Measurements from ENCODE around the gene ZSWIM6. TPM values are rescaled to one million over a fixed set of nuclear protein-coding genes. Genes with fewer than 3 reads are reported as not detected.
A peak's percentile ranks its signal among the peaks of the same experiment; 100 is the strongest.
"Not testable (repeated sequence)": the region's sequence is repeated elsewhere in the genome, so short reads cannot be mapped to it uniquely, and the experiment has no call there.

ZSWIM6 gene
- total RNA-seq, 2 donors from 2014 or later = 4.6 to 5.6 TPM

DNA sequence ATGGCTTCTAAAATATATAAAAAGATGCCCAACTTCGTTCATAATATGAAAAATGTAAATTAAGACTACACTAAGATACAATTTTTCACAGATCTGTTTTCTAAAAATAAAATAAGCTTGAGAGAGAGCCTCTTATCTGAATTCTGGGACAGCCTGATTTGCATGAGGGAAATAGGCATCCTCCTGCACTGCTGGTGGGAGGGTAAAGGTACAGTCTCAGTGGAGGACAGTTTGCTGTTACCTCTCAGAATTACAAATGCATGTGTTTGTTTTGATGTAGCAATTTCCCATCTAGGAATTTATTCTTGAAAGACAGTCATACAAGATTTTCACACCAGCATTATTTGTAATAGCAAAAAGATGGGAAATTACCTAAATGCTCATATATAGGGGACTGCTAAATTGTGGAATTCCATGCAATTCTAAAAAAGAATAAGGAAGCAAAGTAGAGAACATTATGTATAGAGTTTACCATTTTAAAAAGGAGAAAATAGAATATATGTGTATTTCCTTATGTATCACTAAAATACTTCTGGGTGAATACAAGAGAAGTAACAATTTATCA lies 75.7 kb downstream of the ZSWIM6 start:
- peaks cover 0 to 25% of the 10 kb centered on the region in 2 donors for H3K4me1 ChIP-seq
- H3K4me3 ChIP-seq = no peak overlapping the region

DNA sequence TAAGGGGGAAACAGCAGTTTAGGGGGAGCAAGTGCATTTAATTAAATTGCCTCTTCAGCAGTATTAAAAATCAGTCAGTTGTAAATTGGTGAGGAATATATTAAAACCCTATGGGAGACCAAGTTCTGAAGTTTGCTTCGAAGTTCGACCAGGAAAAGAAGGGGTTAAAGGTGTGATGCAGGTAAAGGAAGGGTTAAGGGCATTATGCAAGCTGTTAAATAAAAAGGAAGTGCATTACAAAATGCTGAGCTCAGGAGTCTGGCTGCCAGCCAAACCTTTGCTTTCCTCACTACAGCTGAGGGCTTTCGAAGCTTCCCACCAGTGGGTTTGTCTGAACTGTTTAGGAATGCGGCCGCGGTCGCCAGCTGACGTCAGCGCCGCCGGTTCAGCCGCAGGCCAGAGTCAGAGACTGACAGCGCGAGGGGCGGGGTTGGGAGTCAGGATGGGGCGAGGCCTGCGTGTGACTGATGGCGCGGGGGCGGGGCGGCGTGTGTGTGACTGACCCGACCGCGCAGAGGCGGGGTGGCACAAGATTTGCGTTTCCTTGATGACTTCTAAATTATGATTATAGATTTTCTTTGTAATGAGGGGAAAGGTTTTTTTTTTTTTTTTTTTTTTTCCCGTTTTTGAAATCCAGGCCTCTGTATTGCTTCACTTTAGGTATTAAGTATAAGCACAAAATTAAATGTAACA lies 76.6 kb downstream of the ZSWIM6 start:
- Histone ChIP-seq H3K27ac (peak overlapping the region in 1 of 2 donors; percentile 2), H3K9me3 (no peaks in the 10 kb centered on the region)

More for the DNA sequence above, 75.7 kb downstream of the ZSWIM6 start:
- H3K9me3 ChIP-seq = no peaks in the 10 kb centered on the region
- TF ChIP-seq, protein P1, sequence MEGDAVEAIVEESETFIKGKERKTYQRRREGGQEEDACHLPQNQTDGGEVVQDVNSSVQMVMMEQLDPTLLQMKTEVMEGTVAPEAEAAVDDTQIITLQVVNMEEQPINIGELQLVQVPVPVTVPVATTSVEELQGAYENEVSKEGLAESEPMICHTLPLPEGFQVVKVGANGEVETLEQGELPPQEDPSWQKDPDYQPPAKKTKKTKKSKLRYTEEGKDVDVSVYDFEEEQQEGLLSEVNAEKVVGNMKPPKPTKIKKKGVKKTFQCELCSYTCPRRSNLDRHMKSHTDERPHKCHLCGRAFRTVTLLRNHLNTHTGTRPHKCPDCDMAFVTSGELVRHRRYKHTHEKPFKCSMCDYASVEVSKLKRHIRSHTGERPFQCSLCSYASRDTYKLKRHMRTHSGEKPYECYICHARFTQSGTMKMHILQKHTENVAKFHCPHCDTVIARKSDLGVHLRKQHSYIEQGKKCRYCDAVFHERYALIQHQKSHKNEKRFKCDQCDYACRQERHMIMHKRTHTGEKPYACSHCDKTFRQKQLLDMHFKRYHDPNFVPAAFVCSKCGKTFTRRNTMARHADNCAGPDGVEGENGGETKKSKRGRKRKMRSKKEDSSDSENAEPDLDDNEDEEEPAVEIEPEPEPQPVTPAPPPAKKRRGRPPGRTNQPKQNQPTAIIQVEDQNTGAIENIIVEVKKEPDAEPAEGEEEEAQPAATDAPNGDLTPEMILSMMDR (IDR thresholded peaks at IDR 0.05) = no peak
- no peak overlapping the region for H3K27ac ChIP-seq
- DNase-seq (ENCODE audit: low spot score) = no peak
- no peaks in the 10 kb centered on the region for H3K36me3 ChIP-seq
- H3K27me3 ChIP-seq = no peaks in the 10 kb centered on the region

DNA sequence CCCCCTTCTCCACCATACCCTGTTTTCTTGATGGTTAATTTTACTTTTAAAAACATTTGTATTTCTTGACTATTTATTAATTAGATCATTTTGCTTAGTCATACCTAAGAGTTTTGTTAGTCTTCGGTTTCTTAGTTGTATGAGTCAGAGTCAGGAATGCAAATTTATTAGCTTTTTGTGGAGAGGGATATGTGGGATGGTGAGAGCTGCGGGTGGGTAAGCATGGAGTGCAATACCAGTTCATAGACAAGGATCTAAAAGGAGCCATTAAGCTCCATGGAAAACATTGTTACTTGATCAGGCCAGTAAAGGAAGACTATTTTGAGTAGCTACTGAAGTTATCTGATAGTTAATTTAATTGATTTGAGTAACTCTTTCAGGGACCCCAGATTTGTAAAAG lies 77.5 kb downstream of the ZSWIM6 start:
- TF ChIP-seq, protein P1 (IDR thresholded peaks at IDR 0.05) = no peak
- Histone ChIP-seq H3K27me3 (no peaks in the 10 kb centered on the region), H3K9me3 (no peaks in the 10 kb centered on the region), H3K36me3 (no peaks in the 10 kb centered on the region), H3K4me3 (no peak overlapping the region), H3K27ac (no peak overlapping the region), H3K4me1 (peaks cover 0 to 23% of the 10 kb centered on the region in 2 donors)
- DNase-seq (ENCODE audit: low spot score) = no peak

More for the DNA sequence above, 76.6 kb downstream of the ZSWIM6 start:
- peak; percentile 100 for DNase-seq (ENCODE audit: low spot score)
- H3K36me3 ChIP-seq = no peaks in the 10 kb centered on the region
- no peaks in the 10 kb centered on the region for H3K27me3 ChIP-seq
- peaks cover 0 to 23% of the 10 kb centered on the region in 2 donors for H3K4me1 ChIP-seq
- TF ChIP-seq, protein P1 (IDR thresholded peaks at IDR 0.05) = no peak
- peak overlapping the region in 1 of 2 donors; percentile 31 for H3K4me3 ChIP-seq

DNA sequence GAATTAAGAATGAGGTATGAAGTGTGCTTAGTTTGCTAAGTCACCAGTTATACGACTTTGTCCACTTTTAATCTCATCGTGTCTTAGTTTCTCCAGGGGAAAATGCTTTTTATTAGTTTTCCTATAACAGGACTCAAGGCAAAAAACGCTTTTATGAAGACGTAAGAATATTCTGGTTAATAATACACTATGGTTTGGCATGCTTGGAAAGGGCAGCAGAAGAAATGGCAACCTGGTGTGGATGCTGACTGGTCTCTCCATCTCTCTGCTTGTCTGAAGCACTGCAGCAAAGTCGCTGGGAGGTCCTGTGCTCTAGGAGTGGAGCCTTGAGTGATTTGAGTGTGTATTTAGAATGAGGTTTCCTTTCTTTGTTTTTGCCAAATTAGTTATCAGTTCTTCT lies 78.8 kb downstream of the ZSWIM6 start:
- Histone ChIP-seq H3K27ac (no peak overlapping the region), H3K9me3 (no peaks in the 10 kb centered on the region), H3K4me3 (no peak overlapping the region), H3K36me3 (no peaks in the 10 kb centered on the region), H3K27me3 (no peaks in the 10 kb centered on the region), H3K4me1 (peaks cover 0 to 23% of the 10 kb centered on the region in 2 donors)
- DNase-seq (ENCODE audit: low spot score) = no peak
- TF ChIP-seq, protein P1 (IDR thresholded peaks at IDR 0.05) = no peak

DNA sequence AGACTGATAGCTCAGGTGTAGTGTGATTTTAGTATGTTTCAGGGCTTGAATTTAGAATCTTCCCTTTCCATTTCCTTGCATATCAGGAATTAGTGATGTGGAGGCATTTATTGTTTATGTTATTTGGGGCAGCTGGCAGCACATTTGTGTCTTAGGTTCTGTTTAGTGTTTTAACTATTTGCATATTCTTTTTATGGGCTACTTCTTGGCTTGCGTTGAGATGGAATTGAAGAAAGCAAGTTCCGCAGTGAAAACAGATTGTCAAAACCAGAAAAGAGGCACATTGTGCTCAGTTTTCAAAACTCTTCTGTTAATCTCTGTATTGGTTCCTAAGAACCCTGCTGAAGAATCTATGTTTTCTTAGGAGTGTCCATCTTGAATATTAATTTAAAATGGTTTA lies 80.3 kb downstream of the ZSWIM6 start:
- TF ChIP-seq, protein P1 (IDR thresholded peaks at IDR 0.05) = no peak
- no peak overlapping the region for H3K27ac ChIP-seq
- no peaks in the 10 kb centered on the region for H3K36me3 ChIP-seq
- no peaks in the 10 kb centered on the region for H3K9me3 ChIP-seq
- peaks cover 0 to 23% of the 10 kb centered on the region in 2 donors for H3K4me1 ChIP-seq
- DNase-seq (ENCODE audit: low spot score) = no peak
- H3K27me3 ChIP-seq = no peaks in the 10 kb centered on the region
- no peak overlapping the region for H3K4me3 ChIP-seq

DNA sequence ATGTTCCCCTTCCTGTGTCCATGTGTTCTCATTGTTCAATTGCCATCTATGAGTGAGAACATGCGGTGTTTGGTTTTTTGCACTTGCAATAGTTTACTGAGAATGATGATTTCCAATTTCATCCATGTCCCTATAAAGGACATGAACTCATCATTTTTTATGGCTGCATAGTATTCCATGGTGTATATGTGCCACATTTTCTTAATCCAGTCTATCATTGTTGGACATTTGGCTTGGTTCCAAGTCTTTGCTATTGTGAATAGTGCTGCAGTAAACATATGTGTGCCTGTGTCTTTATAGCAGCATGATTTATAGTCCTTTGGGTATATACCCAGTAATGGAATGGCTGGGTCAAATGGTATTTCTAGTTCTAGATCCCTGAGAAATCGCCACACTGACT lies 81.1 kb downstream of the ZSWIM6 start:
- H3K4me3 ChIP-seq; DNase-seq (ENCODE audit: low spot score); H3K36me3 ChIP-seq; H3K9me3 ChIP-seq; H3K27ac ChIP-seq; H3K27me3 ChIP-seq: not testable (repeated sequence)
- H3K4me1 ChIP-seq = peaks cover 0 to 14% of the 10 kb centered on the region in 2 donors

All from right atrium auricular region (tissue), 2 donors.